ENCODE data around the gene CHST13.

CHST13 gene

DNA sequence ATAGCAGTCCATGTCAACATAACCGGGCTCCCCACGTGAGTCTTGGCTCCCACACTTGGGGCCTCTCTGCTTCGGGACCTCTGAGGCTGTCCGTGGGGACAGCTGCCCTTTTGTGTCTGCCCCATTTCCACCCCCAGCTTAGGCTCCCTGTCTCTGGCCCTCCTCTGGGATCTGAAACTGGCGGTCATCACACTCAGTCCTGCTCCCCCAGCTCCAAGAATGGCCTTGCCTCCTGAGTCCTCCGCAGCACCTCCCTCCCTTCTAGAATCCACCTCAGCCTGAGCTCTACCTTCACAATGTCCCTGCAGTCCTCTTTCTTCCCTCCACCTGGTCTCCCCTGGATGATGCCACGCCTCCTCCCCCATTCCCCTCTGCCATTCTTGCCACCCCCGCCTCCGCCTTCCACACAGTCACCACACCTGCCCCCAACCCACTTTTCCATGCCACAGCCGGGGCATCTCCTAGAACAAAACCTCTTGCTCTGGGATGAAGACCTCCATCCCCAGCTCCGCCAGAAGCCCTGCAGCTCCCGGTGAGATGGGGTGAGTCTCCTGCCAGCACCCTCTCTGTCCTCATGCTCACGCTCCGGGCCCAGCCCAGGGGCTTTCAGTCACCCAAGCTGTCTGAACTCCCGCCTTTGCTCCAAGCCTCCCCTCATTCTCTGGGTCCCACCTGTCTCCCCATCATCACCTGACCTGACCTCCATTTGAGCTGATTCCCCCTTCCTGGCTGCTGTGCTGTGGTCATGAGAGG lies 41.3 kb upstream of the CHST13 start:
- H3K36me3 ChIP-seq, result no peaks in the 10 kb centered on the region
- H3K9me3 ChIP-seq, result no peaks in the 10 kb centered on the region
- no peak overlapping the region for H3K4me3 ChIP-seq (ENCODE audit: low read depth, low read length)
- no peak for DNase-seq
- TF ChIP-seq, protein P1, sequence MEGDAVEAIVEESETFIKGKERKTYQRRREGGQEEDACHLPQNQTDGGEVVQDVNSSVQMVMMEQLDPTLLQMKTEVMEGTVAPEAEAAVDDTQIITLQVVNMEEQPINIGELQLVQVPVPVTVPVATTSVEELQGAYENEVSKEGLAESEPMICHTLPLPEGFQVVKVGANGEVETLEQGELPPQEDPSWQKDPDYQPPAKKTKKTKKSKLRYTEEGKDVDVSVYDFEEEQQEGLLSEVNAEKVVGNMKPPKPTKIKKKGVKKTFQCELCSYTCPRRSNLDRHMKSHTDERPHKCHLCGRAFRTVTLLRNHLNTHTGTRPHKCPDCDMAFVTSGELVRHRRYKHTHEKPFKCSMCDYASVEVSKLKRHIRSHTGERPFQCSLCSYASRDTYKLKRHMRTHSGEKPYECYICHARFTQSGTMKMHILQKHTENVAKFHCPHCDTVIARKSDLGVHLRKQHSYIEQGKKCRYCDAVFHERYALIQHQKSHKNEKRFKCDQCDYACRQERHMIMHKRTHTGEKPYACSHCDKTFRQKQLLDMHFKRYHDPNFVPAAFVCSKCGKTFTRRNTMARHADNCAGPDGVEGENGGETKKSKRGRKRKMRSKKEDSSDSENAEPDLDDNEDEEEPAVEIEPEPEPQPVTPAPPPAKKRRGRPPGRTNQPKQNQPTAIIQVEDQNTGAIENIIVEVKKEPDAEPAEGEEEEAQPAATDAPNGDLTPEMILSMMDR (IDR thresholded peaks at IDR 0.05; ENCODE audit: low read depth, low read length), result no peak
- H3K27me3 ChIP-seq, result no peaks in the 10 kb centered on the region
- H3K4me1 ChIP-seq, result peaks cover 6% of the 10 kb centered on the region; the same call in 1 of the 2 replicates

DNA sequence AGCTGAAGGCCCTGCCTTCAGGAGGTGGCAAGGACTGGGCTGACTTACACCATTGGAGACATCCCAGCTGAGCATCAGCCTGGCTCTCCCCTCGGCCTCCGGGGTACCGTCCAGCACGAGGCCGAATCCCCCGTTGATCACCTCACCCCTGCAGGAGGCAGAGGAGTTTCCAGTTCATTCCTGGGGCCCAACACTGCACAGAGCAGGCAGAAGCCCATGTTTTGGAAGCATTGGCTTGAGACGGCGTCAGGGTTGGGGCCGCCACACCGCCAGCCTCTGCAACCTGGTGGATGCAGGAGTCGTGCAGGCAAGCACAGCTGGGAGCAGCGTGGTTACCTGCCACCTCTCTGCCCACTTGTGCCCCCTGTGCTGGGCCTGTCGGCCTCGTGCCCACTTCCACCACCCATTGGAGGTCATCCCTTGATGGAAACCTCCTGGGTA lies 40.6 kb upstream of the CHST13 start:
- H3K36me3 ChIP-seq, result no peaks in the 10 kb centered on the region
- peaks cover 6% of the 10 kb centered on the region; the same call in 1 of the 2 replicates for H3K4me1 ChIP-seq
- TF ChIP-seq, protein P1 (IDR thresholded peaks at IDR 0.05; ENCODE audit: low read depth, low read length), result no peak
- H3K4me3 ChIP-seq (ENCODE audit: low read depth, low read length), result no peak overlapping the region
- no peaks in the 10 kb centered on the region for H3K9me3 ChIP-seq
- DNase-seq, result no peak
- H3K27me3 ChIP-seq, result no peaks in the 10 kb centered on the region

DNA sequence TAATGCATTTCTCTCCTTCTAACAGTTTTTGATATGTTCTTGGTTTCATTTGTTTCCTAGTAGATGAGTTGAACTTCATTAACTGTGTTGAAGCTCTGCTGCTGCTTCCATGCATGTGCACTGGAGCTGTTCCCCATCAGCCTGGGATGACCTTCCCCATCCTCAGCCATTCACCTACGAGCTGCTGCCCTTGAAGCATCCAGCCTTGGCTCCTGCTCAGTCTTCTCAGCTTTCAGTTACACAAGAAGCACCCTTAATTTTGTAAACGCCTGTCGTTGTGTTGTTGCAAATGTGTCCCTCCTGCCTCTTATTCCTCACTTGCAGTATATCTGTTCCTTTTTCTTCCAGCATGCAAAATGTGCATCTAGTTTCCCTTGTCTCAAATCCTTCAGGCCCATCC lies 39.8 kb upstream of the CHST13 start:
- no peaks in the 10 kb centered on the region for H3K36me3 ChIP-seq
- H3K4me1 ChIP-seq, result peaks cover 6% of the 10 kb centered on the region; the same call in 1 of the 2 replicates
- H3K27me3 ChIP-seq, result no peaks in the 10 kb centered on the region
- H3K9me3 ChIP-seq, result no peaks in the 10 kb centered on the region
- no peak overlapping the region for H3K4me3 ChIP-seq (ENCODE audit: low read depth, low read length)
- no peak for DNase-seq
- TF ChIP-seq, protein P1 (IDR thresholded peaks at IDR 0.05; ENCODE audit: low read depth, low read length), result no peak

DNA sequence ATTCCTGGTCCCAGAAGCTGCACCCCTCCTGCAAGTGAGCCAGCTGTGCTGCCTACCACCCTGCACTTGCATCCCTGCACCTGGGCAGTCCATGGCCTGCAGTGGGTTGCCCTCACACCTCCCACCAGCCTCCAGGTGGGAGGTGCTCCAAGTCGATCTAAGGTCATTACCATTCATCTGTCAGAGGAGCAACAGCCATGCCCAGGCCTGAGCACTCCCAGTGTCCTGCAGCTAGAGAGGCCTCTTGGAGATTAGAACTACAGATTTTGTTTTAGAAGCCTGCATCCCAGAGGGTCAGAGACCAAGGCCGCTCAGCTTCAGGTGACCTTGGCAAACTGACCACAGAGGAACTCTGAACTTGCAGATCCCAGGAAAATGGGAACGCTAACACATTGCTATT lies 39.3 kb upstream of the CHST13 start:
- H3K9me3 ChIP-seq, result no peaks in the 10 kb centered on the region
- DNase-seq, result no peak
- H3K27me3 ChIP-seq, result no peaks in the 10 kb centered on the region
- peaks cover 6% of the 10 kb centered on the region; the same call in 1 of the 2 replicates for H3K4me1 ChIP-seq
- TF ChIP-seq, protein P1 (IDR thresholded peaks at IDR 0.05; ENCODE audit: low read depth, low read length), result no peak
- no peaks in the 10 kb centered on the region for H3K36me3 ChIP-seq
- H3K4me3 ChIP-seq (ENCODE audit: low read depth, low read length), result no peak overlapping the region

DNA sequence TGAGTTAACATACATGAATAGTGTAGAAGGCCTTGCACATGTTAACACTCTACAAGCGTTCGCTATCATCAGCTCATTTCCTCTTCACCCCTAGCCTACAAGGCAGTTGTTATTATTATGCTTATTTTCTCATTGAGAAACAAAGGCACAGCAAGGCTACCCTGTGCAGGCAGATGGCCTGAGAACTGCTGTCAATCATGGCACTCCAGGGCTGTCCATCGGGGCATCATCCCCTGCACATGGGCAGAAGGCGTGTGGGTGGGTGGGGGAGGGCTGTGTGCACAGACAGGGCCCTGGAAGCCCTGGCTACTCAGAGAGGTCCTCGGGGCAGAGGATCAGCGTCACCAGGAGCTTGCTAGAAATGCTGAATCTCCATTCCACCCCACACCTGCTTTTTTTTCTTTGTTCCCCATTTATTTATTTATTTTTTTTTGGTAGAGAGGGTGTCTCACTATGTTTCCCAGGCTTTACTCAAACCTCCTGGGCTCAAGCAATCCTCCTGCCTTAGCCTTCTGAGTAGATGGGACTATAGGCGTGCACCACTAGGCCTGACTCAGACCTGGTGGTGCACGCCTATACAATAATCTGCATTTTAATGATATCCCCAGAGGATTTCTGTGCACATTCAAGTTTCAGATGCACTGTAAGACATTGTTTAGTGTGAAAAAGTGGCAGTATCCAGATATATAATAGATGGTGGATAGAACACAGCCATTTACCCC lies 38.6 kb upstream of the CHST13 start:
- DNase-seq, result no peak
- H3K4me3 ChIP-seq (ENCODE audit: low read depth, low read length), result no peak overlapping the region
- H3K36me3 ChIP-seq, result no peaks in the 10 kb centered on the region
- H3K9me3 ChIP-seq, result no peaks in the 10 kb centered on the region
- no peaks in the 10 kb centered on the region for H3K27me3 ChIP-seq
- H3K4me1 ChIP-seq, result peaks cover 6% of the 10 kb centered on the region; the same call in 1 of the 2 replicates
- TF ChIP-seq, protein P1 (IDR thresholded peaks at IDR 0.05; ENCODE audit: low read depth, low read length), result no peak

DNA sequence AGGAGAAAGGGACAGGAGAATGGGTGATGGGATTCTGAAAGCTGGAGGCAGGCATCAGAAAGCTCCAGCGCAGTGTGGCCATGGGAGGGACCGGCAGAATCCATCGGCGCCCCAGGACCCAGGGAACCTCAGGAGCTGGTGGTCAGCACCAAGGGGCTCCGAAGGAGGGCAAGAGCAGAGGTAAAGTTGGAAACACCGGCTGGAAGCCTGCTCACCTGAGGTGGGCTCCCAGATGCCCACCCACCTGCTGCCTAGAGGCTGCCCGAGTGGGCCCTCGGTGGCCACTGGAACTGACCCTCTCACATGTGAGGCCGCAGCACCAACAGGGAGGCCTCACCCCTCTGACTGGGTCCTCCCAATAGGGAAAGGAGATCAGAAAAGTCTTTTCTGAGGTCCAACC lies 38.0 kb upstream of the CHST13 start:
- Histone ChIP-seq H3K36me3 (no peaks in the 10 kb centered on the region), H3K4me3 (ENCODE audit: low read depth, low read length) (no peak overlapping the region), H3K27me3 (no peaks in the 10 kb centered on the region), H3K9me3 (no peaks in the 10 kb centered on the region), H3K4me1 (peaks cover 6% of the 10 kb centered on the region; the same call in 1 of the 2 replicates)
- DNase-seq, result no peak
- TF ChIP-seq, protein P1 (IDR thresholded peaks at IDR 0.05; ENCODE audit: low read depth, low read length), result no peak

Measured in BE2C (cell line).